IMR-90 (cell line): ENCODE results near the gene DPP6. TPM values are rescaled to one million over a fixed set of nuclear protein-coding genes. Genes with fewer than 3 reads are reported as not detected.

Experiments used
- ATAC-seq: fragments of 200-7000 bp; cut with Tn5 transposase; 2 replicates; pipeline ENCODE4 v1.9.1; 2020; ENCODE audit warnings: low read depth, mild to moderate bottlenecking, moderate library complexity
- BruUV-seq: library from RNA; stranded (reverse); fragments of 400-500 nt; replicated peaks from 2 replicates; lab custom pipeline; 2021; lab: Mats Ljungman, UMichigan
- CTCF ChIA-PET: fragments of 300-600 bp; formaldehyde crosslinking; extraction: SDS; loops from one replicate; lab custom pipeline; 2021; ENCODE audit warnings: antibody characterized with exemption; lab: Yijun Ruan, JAX
- POLR2A ChIA-PET: fragments of 300-600 bp; sonication (Branson Sonifier 250); formaldehyde crosslinking; loops from one replicate; lab custom pipeline; 2022; ENCODE audit warnings: antibody characterized with exemption; ENCODE audit not compliant: unreplicated experiment; lab: Charles Lee
- DNase-seq: peaks from one replicate; pipeline ENCODE4 v3.0.0; 2013
- H2AFZ ChIP-seq: replicated peaks from 2 replicates; pipeline ENCODE3; 2013; ENCODE audit warnings: low read length, mild to moderate bottlenecking; ENCODE audit not compliant: poor library complexity
- H2AK5ac ChIP-seq: 2 replicates; pipeline ENCODE4 v1.6.1; 2013; ENCODE audit warnings: low read depth, low read length, inconsistent platforms
- H2AK9ac ChIP-seq: replicated peaks from 2 replicates; pipeline ENCODE3; 2013; ENCODE audit warnings: mild to moderate bottlenecking, low read depth, low read length, moderate library complexity; ENCODE audit not compliant: poor library complexity
- H2BK120ac ChIP-seq: 2 replicates; pipeline ENCODE4 v1.6.1; 2013; ENCODE audit warnings: low read depth, low read length, inconsistent platforms
- H2BK15ac ChIP-seq: 3 replicates; pipeline ENCODE4 v1.6.1; 2013; ENCODE audit warnings: low read depth, low read length, inconsistent platforms
- H2BK20ac ChIP-seq: 2 replicates; pipeline ENCODE4 v1.6.1; 2013; ENCODE audit warnings: low read depth, mild to moderate bottlenecking, inconsistent platforms, low read length, moderate library complexity
- H2BK5ac ChIP-seq: 2 replicates; pipeline ENCODE4 v1.6.1; 2013; ENCODE audit warnings: mild to moderate bottlenecking, low read depth, low read length, inconsistent platforms; ENCODE audit not compliant: poor library complexity, severe bottlenecking
- H3K14ac ChIP-seq: replicated peaks from 2 replicates; pipeline ENCODE4 v1.6.1; 2013; ENCODE audit warnings: low read depth, low read length, inconsistent platforms
- H3K18ac ChIP-seq: 2 replicates; pipeline ENCODE4 v1.6.1; 2013; ENCODE audit warnings: low read depth, low read length, control low read depth
- H3K23ac ChIP-seq: 2 replicates; pipeline ENCODE4 v1.6.1; 2013; ENCODE audit warnings: low read depth, low read length, inconsistent platforms
- H3K27ac ChIP-seq: 2 replicates; pipeline ENCODE4 v1.5.1; 2013; ENCODE audit warnings: mild to moderate bottlenecking, control low read depth, low read length; ENCODE audit not compliant: insufficient read depth
- H3K27me3 ChIP-seq: 2 replicates; pipeline ENCODE4 v1.6.1; 2013; ENCODE audit warnings: low read length; ENCODE audit not compliant: control insufficient read depth, insufficient read depth
- H3K36me3 ChIP-seq: 2 replicates; pipeline ENCODE4 v1.6.1; 2013; ENCODE audit warnings: low read length, mixed read lengths; ENCODE audit not compliant: control insufficient read depth, insufficient read depth
- H3K4ac ChIP-seq: 2 replicates; pipeline ENCODE4 v1.6.1; 2013; ENCODE audit warnings: low read depth, low read length, inconsistent platforms
- H3K4me1 ChIP-seq: 2 replicates; pipeline ENCODE4 v1.6.1; 2013; ENCODE audit warnings: low read length, mixed read lengths; ENCODE audit not compliant: control insufficient read depth, insufficient read depth
- H3K4me2 ChIP-seq: 2 replicates; pipeline ENCODE4 v1.6.1; 2013; ENCODE audit warnings: low read depth, mild to moderate bottlenecking, control low read depth, low read length, moderate library complexity
- H3K4me3 ChIP-seq: 2 replicates; pipeline ENCODE4 v1.5.1; 2013; ENCODE audit warnings: low read depth, mild to moderate bottlenecking, control low read depth, low read length, moderate library complexity; ENCODE audit not compliant: insufficient read depth
- H3K56ac ChIP-seq: 2 replicates; pipeline ENCODE4 v1.6.1; 2013; ENCODE audit warnings: low read length, inconsistent platforms; ENCODE audit not compliant: insufficient read depth; ENCODE audit errors: extremely low read depth
- H3K79me1 ChIP-seq, 2 experiments: 2 replicates each; pipeline ENCODE4 v1.6.1; 2013; ENCODE audit warnings: low read length in 2 of 2, inconsistent platforms in 1 of 2, low read depth in 1 of 2
- H3K9ac ChIP-seq: 2 replicates; pipeline ENCODE4 v1.6.1; 2013; ENCODE audit warnings: low read depth, low read length, control low read depth
- H3K9me1 ChIP-seq: 2 replicates; pipeline ENCODE4 v1.6.1; 2013; ENCODE audit warnings: low read length, inconsistent platforms; ENCODE audit not compliant: insufficient read depth
- H3K9me3 ChIP-seq: 2 replicates; pipeline ENCODE4 v1.6.1; 2013; ENCODE audit warnings: low read length; ENCODE audit not compliant: control insufficient read depth, insufficient read depth
- H4K20me1 ChIP-seq: 2 replicates; pipeline ENCODE4 v1.6.1; 2013; ENCODE audit warnings: low read length, inconsistent platforms; ENCODE audit not compliant: insufficient read depth
- H4K5ac ChIP-seq: 2 replicates; pipeline ENCODE4 v1.6.1; 2013; ENCODE audit warnings: mild to moderate bottlenecking, low read depth, low read length, control low read depth
- H4K8ac ChIP-seq, 2 experiments: 2 replicates each; pipeline ENCODE4 v1.6.1; 2013; ENCODE audit warnings: low read depth in 2 of 2, low read length in 2 of 2, control low read depth in 1 of 2, inconsistent platforms in 1 of 2
- H4K91ac ChIP-seq: 2 replicates; pipeline ENCODE4 v1.6.1; 2013; ENCODE audit warnings: low read depth, low read length, inconsistent platforms; ENCODE audit not compliant: insufficient read depth
- BHLHE40 ChIP-seq: fragments of 150-350 bp; IDR thresholded peaks from 2 replicates; pipeline ENCODE4 v1.6.1; 2016; ENCODE audit warnings: mild to moderate bottlenecking, low read depth, low read length
- CEBPB ChIP-seq: IDR thresholded peaks from 2 replicates; pipeline ENCODE4 v1.6.1; 2012; ENCODE audit warnings: low read depth, low read length, improper control_type of control experiment
- ELK1 ChIP-seq: fragments of 150-350 bp; IDR thresholded peaks from 2 replicates; pipeline ENCODE4 v1.6.1; 2016; ENCODE audit warnings: low read depth, mild to moderate bottlenecking, low read length, moderate library complexity, borderline replicate concordance
- MAFK ChIP-seq: IDR thresholded peaks from 2 replicates; pipeline ENCODE4 v1.6.1; 2012; ENCODE audit warnings: low read depth, low read length, improper control_type of control experiment
- MAZ ChIP-seq: IDR thresholded peaks from 2 replicates; pipeline ENCODE4 v1.6.1; 2012; ENCODE audit warnings: low read depth, mild to moderate bottlenecking, low read length, improper control_type of control experiment, moderate library complexity, borderline replicate concordance
- POLR2A ChIP-seq: IDR thresholded peaks from 2 replicates; pipeline ENCODE4 v1.6.1; 2012; ENCODE audit warnings: mild to moderate bottlenecking, low read depth, low read length
- RAD21 ChIP-seq: IDR thresholded peaks from 2 replicates; pipeline ENCODE4 v1.6.1; 2012; ENCODE audit warnings: low read length, improper control_type of control experiment
- WGBS, 2 experiments: methylation state at CpG; one replicate each; pipeline versions ENCODE4 v1.1.5 to v1.1.7; 2013; ENCODE audit warnings: missing lambda C conversion rate in 2 of 2; ENCODE audit not compliant: insufficient read length in 1 of 2; ENCODE audit errors: extremely low coverage in 2 of 2; 5-methylcytosine and 5-hydroxymethylcytosine counted together
- dilution Hi-C: fragments of 300-500 bp; cut with HindIII; formaldehyde crosslinking; loops from one replicate; pipeline ENCODE4 v1.14.3; 2018; ENCODE audit warnings: low sequenced_read_pairs; ENCODE audit not compliant: unreplicated experiment
- in situ Hi-C: fragments of 300-500 bp; cut with MboI; formaldehyde crosslinking; loops from 3 replicates; pipeline ENCODE4 v1.14.3; 2019; ENCODE audit warnings: low sequenced_read_pairs, inconsistent platforms, mixed read lengths
- intact Hi-C: fragments of 100-400 bp; cut with micrococcal nuclease; formaldehyde crosslinking; loops from 2 replicates; pipeline ENCODE4 v1.10.0; 2022
- polyA plus RNA-seq, 3 experiments: library from polyadenylated mRNA; depleted of rRNA; stranded (reverse); fragments of >200 nt; gene quantifications; 2 replicates each; pipeline ENCODE4 v1.2.3, GENCODE V29; 2012; ENCODE audit warnings: low replicate concordance in 1 of 3
- total RNA-seq: library from RNA; depleted of rRNA; stranded (reverse); fragments of >200 nt; gene quantifications from 2 replicates; pipeline ENCODE4 v1.2.3, GENCODE V29; 2012

DPP6 gene
- total and polyA plus RNA-seq, 2 of the 4 experiments (the other 2 are of a cell fraction): not detected

GRCh38 chr7:154353355-154353767 is 301.2 kb downstream of the DPP6 start:
- Histone ChIP-seq H2AK9ac (no peak overlapping the region), H3K23ac (no peak overlapping the region), H2BK5ac (no peak overlapping the region), H3K4me3 (no peak overlapping the region), H3K9me3 (peaks cover 14% of the 10 kb centered on the region), H3K9me1 (no peaks in the 10 kb centered on the region), H4K5ac (no peak overlapping the region), H3K79me1 (no peaks in the 10 kb centered on the region), H3K14ac (no peak overlapping the region), H3K56ac (no peak overlapping the region), H2BK20ac (no peak overlapping the region), H3K4me2 (no peak overlapping the region), H3K4me1 (no peaks in the 10 kb centered on the region), H3K9ac (no peak overlapping the region), H4K8ac (no peak overlapping the region), H2AK5ac (no peak overlapping the region), H4K20me1 (no peaks in the 10 kb centered on the region), H3K4ac (no peak overlapping the region), H2BK120ac (no peak overlapping the region), H4K91ac (no peak overlapping the region), H3K18ac (no peak overlapping the region), H2BK15ac (no peak overlapping the region), H3K27me3 (no peaks in the 10 kb centered on the region), H3K27ac (no peak overlapping the region), H2AFZ (no peak overlapping the region), H3K36me3 (no peaks in the 10 kb centered on the region)
- 0% methylated on average over 2 of the region's 5 CpGs; no CpG with 5 or more reads in 1 of the 2 experiments for WGBS, 2 experiments
- TF ChIP-seq POLR2A (no peak), ELK1 (no peak), MAFK (no peak), BHLHE40 (no peak), MAZ (no peak), CEBPB (no peak), RAD21 (no peak)
- in situ Hi-C loops (no loop called here), intact Hi-C loops (no loop called here), dilution Hi-C loops (no loop called here)
- DNase-seq (no peak), ATAC-seq (no peak)
- ChIA-PET POLR2A (no interaction called here), CTCF (no interaction called here)
- BruUV-seq: no TSS peak
